WI38 (cell line): Measurements from ENCODE around the gene ARL6IP6.

Source experiments
- H3K4me3 ChIP-seq: 2 replicates; pipeline ENCODE4 v1.5.1; 2011; ENCODE audit warnings: low read depth, mild to moderate bottlenecking, control low read depth, low read length
- CTCF ChIP-seq: IDR thresholded peaks from 2 replicates; pipeline ENCODE4 v1.5.1; 2012; ENCODE audit warnings: low read depth, mild to moderate bottlenecking, control low read depth, low read length

The ARL6IP6 gene

GRCh38 chr2:152766928-152767327 is 48.5 kb downstream of the ARL6IP6 start:
- no peak overlapping the region for H3K4me3 ChIP-seq
- no peak for TF ChIP-seq CTCF

DNA sequence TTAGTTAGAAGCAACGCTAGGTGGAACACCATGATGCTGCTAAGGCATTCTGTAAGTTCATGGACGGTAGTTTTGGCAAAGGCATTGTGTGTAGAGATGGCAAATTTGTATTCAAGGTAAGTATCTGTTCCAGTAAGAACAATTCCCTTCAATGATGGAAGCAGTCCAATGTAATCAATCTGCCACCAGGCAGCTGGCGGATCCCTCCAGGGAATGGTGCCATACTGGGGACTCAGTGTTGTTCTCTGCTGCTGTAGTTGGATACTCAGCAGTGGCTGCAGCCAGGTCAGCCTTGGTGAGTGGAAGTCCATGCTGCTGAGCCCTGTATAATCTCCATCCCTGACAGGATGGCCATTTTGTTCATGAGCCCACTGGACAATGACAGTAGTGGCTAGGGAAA is 62.8 kb downstream of the ARL6IP6 start:
- TF ChIP-seq CTCF: no peak
- no peak overlapping the region for H3K4me3 ChIP-seq

- no peak for TF ChIP-seq CTCF
- no peak overlapping the region for H3K4me3 ChIP-seq
Measured at GRCh38 chr2:152782171-152782570, 63.8 kb downstream of the ARL6IP6 start.

DNA sequence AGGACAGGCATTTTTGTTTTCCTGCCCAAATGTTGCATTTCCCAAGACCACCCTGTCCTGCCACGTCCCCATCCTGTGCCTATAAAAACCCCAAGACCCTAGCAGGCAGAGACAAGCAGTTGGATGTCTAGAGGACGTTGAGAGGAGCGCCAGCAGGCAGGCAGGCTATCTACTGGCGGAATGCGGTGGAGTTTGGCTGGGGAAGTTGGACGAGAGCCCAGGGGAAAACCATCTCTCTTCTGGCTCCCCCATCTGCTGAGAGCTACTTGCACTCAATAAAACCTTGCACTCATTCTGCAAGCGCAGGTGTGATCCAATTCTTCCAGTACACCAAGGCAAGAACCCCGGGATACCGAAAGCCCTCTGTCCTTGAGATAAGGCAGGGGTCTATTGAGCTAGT is 72.5 kb downstream of the ARL6IP6 start:
- no peak overlapping the region for H3K4me3 ChIP-seq
- TF ChIP-seq CTCF: no peak

DNA sequence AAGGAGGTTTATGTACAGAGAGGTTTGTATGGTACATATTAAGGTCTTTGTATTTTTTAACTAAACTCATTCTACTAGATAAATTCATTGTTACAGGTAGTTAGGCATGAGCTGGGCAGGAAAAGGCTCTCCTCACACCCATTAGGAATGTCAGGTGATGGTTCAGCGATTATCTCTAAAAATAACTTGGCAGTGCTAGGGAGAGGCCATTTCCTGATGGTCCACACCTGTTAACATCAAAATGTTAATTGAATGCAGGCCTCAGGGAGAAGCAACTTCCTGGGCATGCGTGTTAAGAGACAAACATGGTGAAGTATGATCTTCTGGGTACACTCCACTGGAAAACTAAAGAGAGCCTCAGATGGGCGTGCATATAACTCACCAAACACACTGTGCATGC is 73.6 kb downstream of the ARL6IP6 start:
- no peak for TF ChIP-seq CTCF
- no peak overlapping the region for H3K4me3 ChIP-seq

DNA sequence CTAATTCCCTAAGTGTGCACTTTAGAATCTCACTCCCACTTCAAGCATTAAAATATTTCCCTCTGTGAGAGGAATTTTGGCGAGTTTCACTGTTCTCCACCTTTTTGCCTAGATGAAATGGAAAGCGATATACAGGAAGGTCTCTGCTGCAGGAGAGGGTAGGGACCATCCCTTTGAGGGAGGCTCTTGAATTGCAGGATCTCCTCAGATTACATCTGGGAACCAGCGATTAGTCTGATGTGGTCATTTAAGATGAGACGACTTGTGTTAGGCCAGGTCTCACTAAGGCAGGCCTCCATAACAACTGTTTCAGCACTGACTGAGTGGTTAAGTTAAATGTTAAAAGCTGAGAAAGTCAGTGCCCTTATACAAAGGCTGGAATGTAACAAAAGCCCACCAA is 74.6 kb downstream of the ARL6IP6 start:
- no peak for TF ChIP-seq CTCF
- no peak overlapping the region for H3K4me3 ChIP-seq

DNA sequence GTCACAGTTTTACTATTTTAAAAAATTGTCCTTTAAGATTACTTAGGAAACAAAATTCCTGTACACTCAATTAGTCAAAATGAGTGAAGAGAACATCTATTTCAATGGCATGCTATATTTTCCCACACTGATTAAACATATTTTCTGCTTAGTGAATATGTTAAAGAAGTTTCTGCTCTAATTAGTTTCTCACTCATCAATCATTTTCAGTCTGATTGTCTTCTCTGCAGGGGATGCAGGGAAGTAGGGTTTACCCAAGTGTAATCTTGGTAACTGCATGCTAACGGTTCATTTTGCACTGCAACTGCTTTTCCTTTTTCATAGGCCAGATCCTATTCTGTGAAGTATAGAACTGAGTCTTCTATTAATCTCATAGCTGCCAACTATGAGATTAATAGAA is 78.5 kb downstream of the ARL6IP6 start:
- H3K4me3 ChIP-seq: no peak overlapping the region
- TF ChIP-seq CTCF: no peak
